Epithelial cell of esophagus (primary cell): ENCODE data around the gene CRK.
"Not testable (repeated sequence)": the region's sequence is repeated elsewhere in the genome, so short reads cannot be mapped to it uniquely, and the experiment has no call there.

Experiments
- DNase-seq: peaks from one replicate; pipeline ENCODE4 v3.0.0; 2010; ENCODE audit warnings: low read depth
- H3K4me3 ChIP-seq: 2 replicates; pipeline ENCODE4 v1.5.1; 2011; ENCODE audit warnings: mild to moderate bottlenecking, low read length, control low read depth
- CTCF ChIP-seq: IDR thresholded peaks from 2 replicates; pipeline ENCODE4 v1.5.1; 2011; ENCODE audit warnings: low read depth, mild to moderate bottlenecking, low read length, control low read depth, inconsistent platforms; ENCODE audit not compliant: insufficient read depth; ENCODE audit errors: missing control alignments

CRK gene

GRCh38 chr17:1391577-1391976 is 64.5 kb downstream of the CRK start:
- DNase-seq = no peak
- TF ChIP-seq CTCF = no peak
- no peak overlapping the region for H3K4me3 ChIP-seq

DNA sequence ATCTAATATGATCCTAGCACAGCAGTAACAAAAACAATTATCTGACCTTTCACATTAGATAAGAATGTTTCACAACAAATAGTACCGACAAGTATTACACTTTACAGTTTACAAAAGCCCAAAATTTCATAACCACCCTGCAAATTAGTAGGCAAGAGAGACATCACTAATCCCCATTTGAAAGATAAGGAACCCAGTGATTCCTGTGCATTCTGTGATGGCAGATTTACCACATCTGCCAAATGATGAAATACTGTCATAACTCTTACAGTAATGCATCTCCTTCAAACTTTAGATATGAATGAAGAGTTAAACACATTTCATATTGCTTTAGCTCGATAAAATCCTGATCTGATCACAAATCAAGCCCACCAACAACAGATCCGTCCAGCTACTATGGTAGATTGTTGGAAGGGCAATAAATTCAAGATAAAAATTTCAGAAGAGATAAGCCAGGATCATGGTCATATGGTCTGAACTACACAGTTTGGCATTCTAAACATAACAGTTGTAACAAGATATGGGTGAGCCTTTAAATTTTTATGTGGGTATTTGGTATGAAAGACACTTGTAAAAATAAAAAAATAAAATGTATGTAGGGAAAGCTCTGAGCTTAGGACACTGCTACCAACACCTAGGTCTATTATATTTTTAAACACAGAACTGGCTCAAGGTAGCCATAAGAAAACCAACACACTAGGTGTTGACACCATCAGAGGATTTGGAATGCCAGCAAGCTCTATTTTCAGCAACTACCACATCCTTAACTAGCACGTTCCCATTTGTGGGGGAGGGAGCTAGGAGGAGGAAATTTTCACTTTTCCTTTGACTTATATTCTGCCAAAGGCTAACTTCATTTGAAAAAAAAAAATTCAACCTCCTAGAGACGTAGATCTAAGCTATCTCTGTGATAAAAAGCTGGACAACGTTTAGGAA is 65.3 kb downstream of the CRK start:
- TF ChIP-seq CTCF = no peak
- peak; percentile 33 for DNase-seq
- no peak overlapping the region for H3K4me3 ChIP-seq

DNA sequence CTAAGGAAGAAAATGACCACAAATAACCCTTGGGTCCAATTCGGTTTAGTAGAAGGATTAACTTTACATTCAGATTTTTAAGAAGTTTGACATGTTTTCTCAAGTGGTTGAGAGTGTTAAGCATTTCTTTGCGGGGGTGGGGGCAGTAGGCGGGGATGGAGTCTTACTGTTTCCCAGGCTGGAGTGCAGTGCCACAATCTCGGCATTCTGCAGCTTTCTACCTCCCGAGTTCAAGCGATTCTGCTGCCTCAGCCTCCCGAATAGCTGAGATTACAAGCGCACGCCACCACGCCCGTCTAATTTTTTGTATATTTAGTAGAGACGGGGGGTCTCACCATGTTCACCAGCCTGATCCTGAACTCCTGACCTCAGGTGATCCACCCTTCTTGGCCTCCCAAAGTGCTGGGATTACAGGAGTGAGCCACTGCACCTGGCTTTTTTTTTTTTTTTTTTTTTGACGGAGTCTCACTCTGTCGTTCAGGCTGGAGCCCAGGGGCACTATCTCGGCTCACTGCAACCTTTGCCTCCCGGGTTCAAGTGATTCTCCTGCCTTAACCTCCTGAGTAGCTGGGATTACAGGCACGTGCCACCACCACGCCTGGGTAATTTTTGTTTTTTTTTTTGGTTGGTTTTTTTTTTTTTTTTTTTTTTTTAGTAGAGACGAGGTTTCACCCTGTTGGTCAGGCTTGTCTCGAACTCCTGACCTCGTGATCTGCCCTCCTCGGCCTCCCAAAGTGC is 68.4 kb downstream of the CRK start:
- not testable (repeated sequence) for H3K4me3 ChIP-seq, DNase-seq

DNA sequence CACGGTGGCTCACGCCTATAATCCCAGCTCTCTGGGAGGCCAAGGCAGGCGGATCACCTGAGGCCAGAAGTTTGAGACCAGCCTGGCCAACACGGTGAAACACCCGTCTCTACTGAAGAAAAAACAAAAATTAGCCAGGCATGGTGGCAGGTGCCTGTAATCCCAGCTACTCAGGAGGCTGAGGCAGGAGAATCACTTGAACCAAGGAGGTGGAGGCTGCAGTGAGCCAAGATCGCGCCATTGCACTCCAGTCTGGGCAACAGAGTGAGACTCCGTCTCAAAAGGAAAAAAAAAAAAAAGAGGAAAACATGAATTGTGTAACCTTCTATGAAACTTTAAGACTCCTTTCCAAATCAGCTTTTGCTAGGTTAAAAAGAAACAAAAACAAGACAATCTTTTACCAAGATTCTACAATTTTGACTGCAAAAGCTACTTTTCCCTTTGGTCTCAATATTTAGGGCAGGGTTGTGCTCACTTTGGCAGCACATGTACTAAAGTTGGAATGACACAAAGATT is 69.3 kb downstream of the CRK start:
- H3K4me3 ChIP-seq, DNase-seq: not testable (repeated sequence)

GRCh38 chr17:1386265-1386664 is 69.8 kb downstream of the CRK start:
- H3K4me3 ChIP-seq = no peak overlapping the region
- TF ChIP-seq CTCF = no peak
- DNase-seq = no peak

DNA sequence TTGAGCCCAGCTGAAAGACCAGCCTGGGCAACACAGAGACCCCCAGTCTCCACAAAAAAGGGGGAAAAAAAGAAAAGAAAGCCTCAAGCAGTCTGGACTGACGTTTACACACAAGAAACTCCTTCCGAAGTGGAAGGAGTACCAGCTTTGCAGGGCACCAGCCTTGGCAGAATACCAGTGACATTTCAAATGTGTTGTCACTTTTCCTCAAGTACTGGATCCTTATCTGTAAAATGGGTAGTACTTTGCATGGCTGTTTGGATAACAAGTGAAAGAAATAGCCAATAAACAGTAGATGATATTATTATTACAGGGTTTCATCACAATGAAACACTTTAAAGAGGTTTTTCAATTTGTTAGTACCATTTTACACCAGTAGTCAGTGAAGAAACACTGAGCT is 70.2 kb downstream of the CRK start:
- DNase-seq = no peak
- no peak for TF ChIP-seq CTCF

GRCh38 chr17:1384905-1385435 is 71.1 kb downstream of the CRK start:
- DNase-seq = no peak
- H3K4me3 ChIP-seq = no peak overlapping the region
- no peak for TF ChIP-seq CTCF

More for the DNA sequence above, 70.2 kb downstream of the CRK start:
- H3K4me3 ChIP-seq = no peak overlapping the region
